Brain microvascular endothelial cell (primary cell): Measurements from ENCODE around the gene ZFAND3.

ENCODE experiments used
- DNase-seq: peaks from one replicate; pipeline ENCODE4 v3.0.0-alpha.2; 2020
- H3K27ac ChIP-seq: fragments of 250-450 bp; sonication (Bioruptor Pico); 2 replicates; pipeline ENCODE4 v1.5.1; 2020; ENCODE audit warnings: mild to moderate bottlenecking, moderate library complexity
- H3K27me3 ChIP-seq: fragments of 250-450 bp; sonication (Bioruptor Pico); replicated peaks from 2 replicates; pipeline ENCODE4 v1.5.1; 2020; ENCODE audit warnings: mild to moderate bottlenecking
- H3K36me3 ChIP-seq: fragments of 250-450 bp; sonication (Bioruptor Pico); replicated peaks from 2 replicates; pipeline ENCODE4 v1.5.1; 2020; ENCODE audit warnings: mild to moderate bottlenecking
- H3K4me3 ChIP-seq: 2 replicates; pipeline ENCODE4 v1.5.1; 2011; ENCODE audit warnings: low read depth, mild to moderate bottlenecking, control low read depth, low read length, moderate library complexity
- in situ Hi-C: cut with HindIII; loops from 2 replicates; pipeline ENCODE4 v1.10.0; 2017; ENCODE audit warnings: low sequenced_read_pairs, low pct_ligation_motif_present
- TF ChIP-seq, protein P1 (sequence below): IDR thresholded peaks from 2 replicates; pipeline ENCODE4 v1.5.1; 2011; ENCODE audit warnings: low read depth, mild to moderate bottlenecking, moderate library complexity, low read length, control low read depth, inconsistent platforms; ENCODE audit errors: missing control alignments

The ZFAND3 gene

DNA sequence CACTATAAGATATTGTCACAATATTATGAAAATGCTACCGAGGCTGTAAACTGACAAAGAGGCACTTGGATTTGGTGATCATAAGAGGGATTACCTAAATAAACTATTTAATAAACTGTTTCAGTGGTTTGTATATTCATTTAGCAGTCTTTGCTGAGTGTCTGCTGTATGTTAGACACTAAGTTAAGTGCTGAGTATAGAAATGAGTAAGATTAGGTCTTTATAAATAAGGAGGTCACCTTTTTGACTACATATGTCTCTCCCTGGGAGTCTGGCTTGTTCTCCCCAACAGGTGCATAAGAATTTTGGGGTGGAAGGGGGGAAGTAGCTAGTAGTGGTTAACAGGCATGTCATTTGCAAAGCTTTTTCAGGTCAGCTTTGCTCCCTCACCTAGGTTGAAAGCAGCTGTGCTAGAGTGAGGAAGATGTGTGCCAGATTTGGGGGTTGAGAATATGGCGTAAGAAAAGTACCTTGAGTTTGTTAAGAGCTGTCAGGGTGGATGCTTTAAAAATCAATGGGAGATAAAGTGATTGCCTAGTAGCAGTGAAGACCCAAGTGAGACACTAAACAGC, 246.3 kb downstream of the ZFAND3 start:
- H3K27ac ChIP-seq = no peak overlapping the region
- no peak overlapping the region for H3K4me3 ChIP-seq
- in situ Hi-C loops = no loop called here
- no peak for DNase-seq
- peaks cover 12% of the 10 kb centered on the region for H3K36me3 ChIP-seq
- H3K27me3 ChIP-seq = no peaks in the 10 kb centered on the region
- TF ChIP-seq, protein P1, sequence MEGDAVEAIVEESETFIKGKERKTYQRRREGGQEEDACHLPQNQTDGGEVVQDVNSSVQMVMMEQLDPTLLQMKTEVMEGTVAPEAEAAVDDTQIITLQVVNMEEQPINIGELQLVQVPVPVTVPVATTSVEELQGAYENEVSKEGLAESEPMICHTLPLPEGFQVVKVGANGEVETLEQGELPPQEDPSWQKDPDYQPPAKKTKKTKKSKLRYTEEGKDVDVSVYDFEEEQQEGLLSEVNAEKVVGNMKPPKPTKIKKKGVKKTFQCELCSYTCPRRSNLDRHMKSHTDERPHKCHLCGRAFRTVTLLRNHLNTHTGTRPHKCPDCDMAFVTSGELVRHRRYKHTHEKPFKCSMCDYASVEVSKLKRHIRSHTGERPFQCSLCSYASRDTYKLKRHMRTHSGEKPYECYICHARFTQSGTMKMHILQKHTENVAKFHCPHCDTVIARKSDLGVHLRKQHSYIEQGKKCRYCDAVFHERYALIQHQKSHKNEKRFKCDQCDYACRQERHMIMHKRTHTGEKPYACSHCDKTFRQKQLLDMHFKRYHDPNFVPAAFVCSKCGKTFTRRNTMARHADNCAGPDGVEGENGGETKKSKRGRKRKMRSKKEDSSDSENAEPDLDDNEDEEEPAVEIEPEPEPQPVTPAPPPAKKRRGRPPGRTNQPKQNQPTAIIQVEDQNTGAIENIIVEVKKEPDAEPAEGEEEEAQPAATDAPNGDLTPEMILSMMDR = no peak

DNA sequence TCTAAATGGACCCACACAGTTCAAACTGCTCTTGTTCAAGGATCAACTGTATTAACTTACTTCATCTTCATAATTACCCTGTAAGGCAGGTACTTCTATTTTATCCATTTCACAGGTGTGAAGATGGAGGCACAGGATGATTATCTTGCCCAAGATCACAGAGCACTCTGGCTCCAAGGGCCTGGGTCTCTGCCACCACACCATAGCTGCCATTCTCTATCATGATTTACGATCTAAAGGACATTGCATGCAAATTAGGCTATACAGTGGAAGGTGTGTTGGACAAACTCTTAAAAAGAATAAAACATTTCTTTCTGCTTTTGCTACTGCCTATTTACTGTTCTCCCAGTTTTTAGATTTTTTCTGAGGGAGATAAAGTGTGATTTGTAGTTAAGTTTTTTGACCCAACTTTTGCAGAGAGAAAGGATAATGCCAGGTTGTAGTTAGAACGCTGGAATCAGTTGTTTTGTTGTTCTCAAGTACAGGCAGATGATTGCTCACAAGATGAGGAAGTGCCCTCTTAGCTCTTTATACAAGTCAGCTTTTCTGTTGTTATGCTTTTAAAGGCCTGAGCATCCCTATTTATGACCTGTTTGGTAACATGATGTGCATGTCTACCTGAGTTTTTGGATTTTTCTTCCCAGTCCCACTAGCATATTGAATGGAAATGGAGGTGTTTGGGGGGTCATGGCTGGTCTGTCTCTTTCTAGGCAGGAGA, 247.9 kb downstream of the ZFAND3 start:
- Histone ChIP-seq H3K27ac (no peak overlapping the region), H3K36me3 (peaks cover 4% of the 10 kb centered on the region), H3K4me3 (no peak overlapping the region), H3K27me3 (no peaks in the 10 kb centered on the region)
- TF ChIP-seq, protein P1 = no peak
- no peak for DNase-seq
- in situ Hi-C loops = no loop called here

DNA sequence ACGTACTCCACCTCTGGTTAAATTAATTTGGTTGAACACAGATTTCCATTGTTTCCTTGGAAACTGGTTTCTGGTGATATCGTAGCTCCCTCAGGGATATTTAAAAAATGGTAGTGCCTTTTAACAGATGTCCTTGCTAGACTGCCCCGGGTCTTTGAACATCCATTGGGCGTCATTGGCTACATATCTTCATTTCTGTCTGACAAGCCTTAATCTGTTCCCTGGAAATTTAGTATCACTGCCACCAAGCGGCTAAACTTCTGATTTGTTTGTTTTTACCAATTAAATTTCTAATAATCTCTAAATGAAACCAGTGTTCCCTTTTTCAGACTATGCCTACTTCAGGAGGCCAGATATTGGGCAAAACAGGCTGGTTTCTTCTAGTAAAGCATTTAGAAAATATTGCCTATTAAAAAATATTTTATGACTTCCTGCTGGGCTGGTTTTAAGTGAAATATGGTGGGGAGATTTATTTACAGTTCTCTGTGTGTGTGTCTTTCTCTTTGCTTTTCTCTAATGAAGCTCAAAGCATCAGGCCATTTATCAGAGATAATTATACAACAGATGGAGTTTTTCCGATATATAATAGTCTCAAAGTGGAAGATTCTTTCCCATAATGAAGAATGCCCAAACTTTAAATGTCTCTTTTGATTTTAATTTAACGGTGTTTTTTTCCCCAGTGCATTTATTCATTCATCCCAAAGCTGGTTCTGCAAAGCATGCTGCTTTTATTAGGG, 249.5 kb downstream of the ZFAND3 start:
- TF ChIP-seq, protein P1 = no peak
- Histone ChIP-seq H3K27ac (no peak overlapping the region), H3K27me3 (no peaks in the 10 kb centered on the region), H3K4me3 (no peak overlapping the region), H3K36me3 (no peaks in the 10 kb centered on the region)
- DNase-seq = no peak
- in situ Hi-C loops = no loop called here

DNA sequence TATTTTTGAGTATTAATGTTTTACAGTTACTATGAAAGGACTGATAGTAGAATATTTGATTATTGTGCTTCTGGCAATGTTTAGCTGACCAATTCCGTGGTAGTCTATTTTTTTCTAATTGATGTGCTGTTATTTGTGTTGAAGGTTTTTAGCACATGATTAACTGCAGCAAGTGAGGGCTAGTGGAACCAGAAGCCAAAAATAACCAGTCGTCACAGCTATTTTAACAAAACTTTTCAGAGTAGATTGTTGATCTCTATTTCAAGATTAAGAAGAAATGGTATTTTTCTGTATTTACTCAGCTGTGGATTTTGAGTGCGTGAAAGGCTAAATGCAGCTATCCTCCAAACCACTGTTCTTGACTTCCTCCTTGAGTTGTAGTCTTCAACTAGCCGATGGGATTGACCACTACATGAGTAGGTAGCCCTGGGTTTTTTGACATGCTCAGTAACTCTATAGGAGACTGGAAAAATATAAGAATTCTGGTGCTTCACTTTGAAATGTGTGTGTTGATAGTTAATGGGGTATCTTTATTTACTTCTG, 258.0 kb downstream of the ZFAND3 start:
- Histone ChIP-seq H3K27ac (no peak overlapping the region), H3K27me3 (no peaks in the 10 kb centered on the region), H3K36me3 (no peaks in the 10 kb centered on the region), H3K4me3 (no peak overlapping the region)
- in situ Hi-C loops = no loop called here
- TF ChIP-seq, protein P1 = no peak
- DNase-seq = no peak

DNA sequence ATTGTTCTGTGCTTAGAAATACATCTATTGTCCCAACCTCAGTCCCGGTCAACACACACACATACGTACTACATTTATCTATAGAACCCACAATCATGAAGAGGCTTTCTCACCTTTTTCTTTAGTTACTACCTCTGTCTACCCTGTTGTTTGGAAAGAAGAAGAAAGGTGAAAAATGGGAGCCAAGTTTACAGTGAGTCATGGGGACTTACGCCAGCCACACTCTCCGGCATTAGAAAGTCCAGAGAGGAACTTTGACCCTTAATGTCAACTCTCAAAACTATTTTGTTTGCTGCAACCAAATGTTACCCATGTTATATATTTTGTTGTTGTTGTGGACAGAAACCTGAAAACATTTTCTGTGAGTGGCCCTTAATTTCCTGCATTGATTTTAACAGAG, 259.1 kb downstream of the ZFAND3 start:
- TF ChIP-seq, protein P1 = no peak
- Histone ChIP-seq H3K36me3 (no peaks in the 10 kb centered on the region), H3K4me3 (no peak overlapping the region), H3K27me3 (no peaks in the 10 kb centered on the region), H3K27ac (no peak overlapping the region)
- in situ Hi-C loops = no loop called here
- DNase-seq = no peak
